ENCODE results near the gene ANO8. TPM values are rescaled to one million over a fixed set of nuclear protein-coding genes. Genes with fewer than 3 reads are reported as not detected.

The ANO8 gene
- total and polyA plus RNA-seq, 2 of the 13 experiments (the other 11 are each of a cell fraction or from before 2014, with no cell fraction given) = 1.8 to 3.5 TPM

GRCh38 chr19:17294051-17294891, 40.4 kb downstream of the ANO8 start (continued):
- TF ChIP-seq ZNF333 (CRISPR knock-in tag; IDR thresholded peaks at IDR 0.05; ENCODE audit: borderline replicate concordance) = no peak
- no peak for TF ChIP-seq EZH2 (conservative IDR thresholded peaks at IDR 0.05; ENCODE audit: low read depth, low read length)
- TF ChIP-seq ZNF20 (CRISPR knock-in tag; IDR thresholded peaks at IDR 0.05) = no peak
- no peak for TF ChIP-seq KAT8 (CRISPR knock-in tag; IDR thresholded peaks at IDR 0.05)
- TF ChIP-seq, protein P1, sequence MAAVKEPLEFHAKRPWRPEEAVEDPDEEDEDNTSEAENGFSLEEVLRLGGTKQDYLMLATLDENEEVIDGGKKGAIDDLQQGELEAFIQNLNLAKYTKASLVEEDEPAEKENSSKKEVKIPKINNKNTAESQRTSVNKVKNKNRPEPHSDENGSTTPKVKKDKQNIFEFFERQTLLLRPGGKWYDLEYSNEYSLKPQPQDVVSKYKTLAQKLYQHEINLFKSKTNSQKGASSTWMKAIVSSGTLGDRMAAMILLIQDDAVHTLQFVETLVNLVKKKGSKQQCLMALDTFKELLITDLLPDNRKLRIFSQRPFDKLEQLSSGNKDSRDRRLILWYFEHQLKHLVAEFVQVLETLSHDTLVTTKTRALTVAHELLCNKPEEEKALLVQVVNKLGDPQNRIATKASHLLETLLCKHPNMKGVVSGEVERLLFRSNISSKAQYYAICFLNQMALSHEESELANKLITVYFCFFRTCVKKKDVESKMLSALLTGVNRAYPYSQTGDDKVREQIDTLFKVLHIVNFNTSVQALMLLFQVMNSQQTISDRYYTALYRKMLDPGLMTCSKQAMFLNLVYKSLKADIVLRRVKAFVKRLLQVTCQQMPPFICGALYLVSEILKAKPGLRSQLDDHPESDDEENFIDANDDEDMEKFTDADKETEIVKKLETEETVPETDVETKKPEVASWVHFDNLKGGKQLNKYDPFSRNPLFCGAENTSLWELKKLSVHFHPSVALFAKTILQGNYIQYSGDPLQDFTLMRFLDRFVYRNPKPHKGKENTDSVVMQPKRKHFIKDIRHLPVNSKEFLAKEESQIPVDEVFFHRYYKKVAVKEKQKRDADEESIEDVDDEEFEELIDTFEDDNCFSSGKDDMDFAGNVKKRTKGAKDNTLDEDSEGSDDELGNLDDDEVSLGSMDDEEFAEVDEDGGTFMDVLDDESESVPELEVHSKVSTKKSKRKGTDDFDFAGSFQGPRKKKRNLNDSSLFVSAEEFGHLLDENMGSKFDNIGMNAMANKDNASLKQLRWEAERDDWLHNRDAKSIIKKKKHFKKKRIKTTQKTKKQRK (IDR thresholded peaks at IDR 0.05; ENCODE audit: low read length) = no peak
- no peak for TF ChIP-seq KLF9 (CRISPR knock-in tag; IDR thresholded peaks at IDR 0.05; ENCODE audit: low read depth)
- TF ChIP-seq ZNF687 (CRISPR knock-in tag; IDR thresholded peaks at IDR 0.05) = 0 out of 2 replicates have a peak, but pooled peaks have one; percentile 6
